Upper lobe of left lung (tissue), 6 donors: ENCODE measurements around the gene VIPAS39. TPM values are rescaled to one million over a fixed set of nuclear protein-coding genes. Genes with fewer than 3 reads are reported as not detected.

ENCODE experiments used
- ATAC-seq, 2 donors: fragments of 200-7000 bp; cut with Tn5 transposase; one replicate each; pipeline ENCODE4 v1.9.1; 2022; ENCODE audit warnings: mild to moderate bottlenecking in 2 of 2, moderate library complexity in 2 of 2; ENCODE audit not compliant: low FRiP score in 2 of 2
- DNase-seq, 2 donors: peaks; one replicate each; pipeline ENCODE4 v3.0.0-alpha.2; 2019 to 2020
- H3K27ac ChIP-seq, 4 donors: fragments of 200-600 bp; sonication (generic); one replicate each; pipeline ENCODE4 v1.5.1; 2016 to 2019
- H3K27me3 ChIP-seq, 4 donors: fragments of 200-600 bp; sonication (generic); one replicate each; pipeline ENCODE4 v1.5.1; 2017 to 2019
- H3K36me3 ChIP-seq, 4 donors: fragments of 200-600 bp; sonication (generic); one replicate each; pipeline ENCODE4 v1.5.1; 2016 to 2019
- H3K4me1 ChIP-seq, 4 donors: fragments of 200-600 bp; sonication (generic); one replicate each; pipeline ENCODE4 v1.5.1; 2018 to 2019
- H3K4me3 ChIP-seq, 4 donors: fragments of 200-600 bp; sonication (generic); one replicate each; pipeline ENCODE4 v1.5.1; 2017 to 2019; ENCODE audit warnings: mild to moderate bottlenecking in 2 of 4, moderate library complexity in 1 of 4
- H3K9me3 ChIP-seq, 4 donors: fragments of 200-600 bp; sonication (generic); one replicate each; pipeline ENCODE4 v1.5.1; 2018 to 2019
- EP300 ChIP-seq, 4 donors: sonication (generic); formaldehyde crosslinking; IDR thresholded peaks; one replicate each; pipeline ENCODE4 v1.5.1; 2017; ENCODE audit warnings: antibody characterized with exemption in 4 of 4, control low read depth in 2 of 4
- POLR2A ChIP-seq, 4 donors: fragments of 450-650 bp; IDR thresholded peaks; one replicate each; pipeline ENCODE4 v1.5.1; 2016 to 2017; ENCODE audit warnings: antibody characterized with exemption in 4 of 4, mild to moderate bottlenecking in 2 of 4
- POLR2AphosphoS5 ChIP-seq, 2 donors: sonication (generic); formaldehyde crosslinking; IDR thresholded peaks; one replicate each; pipeline ENCODE4 v1.5.1; 2017; ENCODE audit warnings: antibody characterized with exemption in 2 of 2
- WGBS, 2 donors: methylation state at CpG; one replicate each; pipeline ENCODE4 v1.1.5; 2017 to 2018; 5-methylcytosine and 5-hydroxymethylcytosine counted together
- total RNA-seq, 6 donors: library from RNA; depleted of rRNA in 4 of 6; stranded (reverse); fragments of >200 nt in 4 of 6; gene quantifications; one replicate each; pipeline versions ENCODE4 v1.1.0 to v1.2.1, GENCODE V29; 2016 to 2021
- TF ChIP-seq, protein P1 (sequence below), 6 experiments: fragments of 450-650 bp in 4 of 6; fragments of 200-600 bp in 2 of 6; sonication (generic) in 2 of 6; IDR thresholded peaks; one replicate each; pipeline ENCODE4 v1.5.1; 2016 to 2019; ENCODE audit warnings: antibody characterized with exemption in 6 of 6
- donor health status: DM: no; HTN: no; CAD: no; lungs with moderate emphysema.
- donor health status: DM: no; HTN: yes; CAD: no; lungs with severe emphysema.

Gene VIPAS39
- total RNA-seq, 6 donors from 2014 or later, result 7.1 to 19.2 (median 16.8) TPM

GRCh38 chr14:77478796-77479195 is 21.4 kb upstream of the VIPAS39 start:
- Histone ChIP-seq H3K4me3 (no peak overlapping the region), H3K27me3 (no peaks in the 10 kb centered on the region), H3K9me3 (no peaks in the 10 kb centered on the region), H3K36me3 (no peaks in the 10 kb centered on the region), H3K4me1 (no peaks in the 10 kb centered on the region), H3K27ac (no peak overlapping the region)
- 45 to 67% methylated on average over 1 of the region's 1 CpG for WGBS, 2 donors
- ATAC-seq (no peak), DNase-seq (no peak)
- TF ChIP-seq, protein P1, sequence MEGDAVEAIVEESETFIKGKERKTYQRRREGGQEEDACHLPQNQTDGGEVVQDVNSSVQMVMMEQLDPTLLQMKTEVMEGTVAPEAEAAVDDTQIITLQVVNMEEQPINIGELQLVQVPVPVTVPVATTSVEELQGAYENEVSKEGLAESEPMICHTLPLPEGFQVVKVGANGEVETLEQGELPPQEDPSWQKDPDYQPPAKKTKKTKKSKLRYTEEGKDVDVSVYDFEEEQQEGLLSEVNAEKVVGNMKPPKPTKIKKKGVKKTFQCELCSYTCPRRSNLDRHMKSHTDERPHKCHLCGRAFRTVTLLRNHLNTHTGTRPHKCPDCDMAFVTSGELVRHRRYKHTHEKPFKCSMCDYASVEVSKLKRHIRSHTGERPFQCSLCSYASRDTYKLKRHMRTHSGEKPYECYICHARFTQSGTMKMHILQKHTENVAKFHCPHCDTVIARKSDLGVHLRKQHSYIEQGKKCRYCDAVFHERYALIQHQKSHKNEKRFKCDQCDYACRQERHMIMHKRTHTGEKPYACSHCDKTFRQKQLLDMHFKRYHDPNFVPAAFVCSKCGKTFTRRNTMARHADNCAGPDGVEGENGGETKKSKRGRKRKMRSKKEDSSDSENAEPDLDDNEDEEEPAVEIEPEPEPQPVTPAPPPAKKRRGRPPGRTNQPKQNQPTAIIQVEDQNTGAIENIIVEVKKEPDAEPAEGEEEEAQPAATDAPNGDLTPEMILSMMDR (IDR thresholded peaks at IDR 0.05), result no peak
- no peak for TF ChIP-seq POLR2A (IDR thresholded peaks at IDR 0.05)
- TF ChIP-seq POLR2AphosphoS5 (IDR thresholded peaks at IDR 0.05), result no peak
- TF ChIP-seq EP300 (IDR thresholded peaks at IDR 0.05), result no peak

DNA sequence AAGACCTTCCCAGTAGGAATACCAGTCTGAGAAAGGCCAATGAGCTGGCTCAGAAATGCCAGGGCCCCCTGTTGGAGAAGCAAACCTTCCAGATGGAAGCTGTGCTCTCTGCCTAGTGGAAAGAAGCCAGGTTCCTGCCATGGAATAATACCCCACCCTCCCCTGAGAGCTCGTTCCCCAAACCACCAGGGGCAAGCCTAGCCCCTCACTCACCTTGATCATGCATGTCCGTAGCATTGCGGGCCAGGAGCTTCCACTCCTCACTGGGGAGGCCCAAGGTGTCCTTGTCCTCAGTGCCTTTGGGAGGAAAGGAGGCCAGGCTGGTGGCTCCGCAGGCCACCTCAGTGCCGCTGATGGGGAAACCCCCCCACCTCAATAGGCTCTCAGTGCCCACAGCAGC is 20.6 kb upstream of the VIPAS39 start:
- TF ChIP-seq POLR2AphosphoS5 (IDR thresholded peaks at IDR 0.05) (no peak), POLR2A (IDR thresholded peaks at IDR 0.05) (no peak), EP300 (IDR thresholded peaks at IDR 0.05) (no peak)
- TF ChIP-seq, protein P1 (IDR thresholded peaks at IDR 0.05), result no peak
- no peaks in the 10 kb centered on the region for H3K9me3 ChIP-seq
- H3K4me1 ChIP-seq, result no peaks in the 10 kb centered on the region
- H3K4me3 ChIP-seq, result no peak overlapping the region
- ATAC-seq (no peak), DNase-seq (no peak)
- 91% methylated on average over 5 of the region's 5 CpGs; no CpG with 5 or more reads in 1 of the 2 donors for WGBS, 2 donors
- H3K27ac ChIP-seq, result no peak overlapping the region
- no peaks in the 10 kb centered on the region for H3K27me3 ChIP-seq
- H3K36me3 ChIP-seq, result no peaks in the 10 kb centered on the region

- TF ChIP-seq EP300 (IDR thresholded peaks at IDR 0.05), result no peak
- no peak for TF ChIP-seq POLR2AphosphoS5 (IDR thresholded peaks at IDR 0.05)
- TF ChIP-seq POLR2A (IDR thresholded peaks at IDR 0.05), result no peak
- TF ChIP-seq, protein P1 (IDR thresholded peaks at IDR 0.05), result no peak
- 83 to 85% methylated on average over 27 to 35 of the region's 35 CpGs for WGBS, 2 donors
- H3K9me3 ChIP-seq, result no peaks in the 10 kb centered on the region
- H3K4me1 ChIP-seq, result no peaks in the 10 kb centered on the region
- H3K27me3 ChIP-seq, result no peaks in the 10 kb centered on the region
- peak in 1 of 2 donors; percentile 6 for ATAC-seq
- H3K36me3 ChIP-seq, result no peaks in the 10 kb centered on the region
- H3K4me3 ChIP-seq, result no peak overlapping the region
- peak in 1 of 2 donors; percentile 77 for DNase-seq
- no peak overlapping the region for H3K27ac ChIP-seq
These were observed 18.2 kb upstream of the VIPAS39 start for GRCh38 chr14:77475432-77476115.

DNA sequence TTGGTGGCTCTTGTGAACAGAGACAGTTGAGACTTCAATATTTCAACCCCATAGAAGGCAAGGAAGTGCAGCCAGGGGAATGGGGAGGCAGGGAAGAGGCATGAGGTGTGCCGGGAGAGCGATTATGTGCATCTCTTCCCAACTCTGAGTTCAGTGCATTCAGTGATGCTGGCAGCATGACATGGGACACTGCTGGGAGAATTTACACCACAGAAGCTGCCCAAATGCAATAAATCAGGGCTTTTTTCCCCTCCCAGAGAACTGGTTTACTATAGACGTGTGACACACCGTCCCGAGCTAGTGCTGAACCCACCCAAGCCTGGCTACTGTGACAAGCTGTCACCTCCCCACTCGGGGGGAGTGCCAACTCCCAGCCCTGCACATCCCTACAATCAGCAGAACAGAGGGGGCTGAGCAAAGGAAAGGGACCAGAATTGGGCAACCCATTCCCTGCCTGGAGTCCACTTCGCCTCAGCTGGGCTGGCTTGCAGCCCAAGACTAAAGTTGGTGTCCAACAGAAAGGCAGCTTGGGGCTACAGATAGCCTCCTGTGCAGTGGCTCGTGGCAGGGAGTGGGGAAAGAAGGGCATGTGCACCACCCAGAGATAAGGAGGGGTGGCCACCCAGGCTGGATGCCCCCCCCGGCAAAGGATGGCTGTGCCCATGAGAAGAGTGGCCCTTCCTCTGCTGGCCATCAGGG is 17.2 kb upstream of the VIPAS39 start:
- Histone ChIP-seq H3K27me3 (no peaks in the 10 kb centered on the region), H3K4me3 (no peak overlapping the region), H3K27ac (no peak overlapping the region), H3K9me3 (no peaks in the 10 kb centered on the region), H3K36me3 (peaks cover 0 to 4% (median 1%) of the 10 kb centered on the region in 4 donors), H3K4me1 (no peaks in the 10 kb centered on the region)
- ATAC-seq (no peak), DNase-seq (no peak)
- TF ChIP-seq EP300 (IDR thresholded peaks at IDR 0.05) (no peak), POLR2AphosphoS5 (IDR thresholded peaks at IDR 0.05) (no peak), POLR2A (IDR thresholded peaks at IDR 0.05) (no peak)
- TF ChIP-seq, protein P1 (IDR thresholded peaks at IDR 0.05), result no peak
- 65 to 76% methylated on average over 6 to 9 of the region's 9 CpGs for WGBS, 2 donors
